Large intestine (tissue), 3 donors: ENCODE measurements around the gene SORT1. TPM values are rescaled to one million over a fixed set of nuclear protein-coding genes. Genes with fewer than 3 reads are reported as not detected.
"Not testable (repeated sequence)": the region's sequence is repeated elsewhere in the genome, so short reads cannot be mapped to it uniquely, and the experiment has no call there.

Experiments used
- DNase-seq, 2 donors: peaks; one replicate each; pipeline versions ENCODE4 v3.0.0 to v3.0.0-alpha.2; 2013
- H3K27ac ChIP-seq: one replicate; pipeline ENCODE4 v1.5.1; 2013; ENCODE audit warnings: low read length
- H3K27me3 ChIP-seq: 2 replicates; pipeline ENCODE4 v1.6.1; 2013; ENCODE audit warnings: low read length; ENCODE audit not compliant: control insufficient read depth, insufficient read depth
- H3K36me3 ChIP-seq: 2 replicates; pipeline ENCODE4 v1.6.1; 2013; ENCODE audit warnings: low read length; ENCODE audit not compliant: control insufficient read depth, insufficient read depth
- H3K4me1 ChIP-seq: one replicate; pipeline ENCODE4 v1.6.1; 2013; ENCODE audit warnings: low read length; ENCODE audit not compliant: control insufficient read depth, insufficient read depth
- H3K4me3 ChIP-seq: one replicate; pipeline ENCODE4 v1.5.1; 2013; ENCODE audit warnings: low read length
- H3K9me3 ChIP-seq: one replicate; pipeline ENCODE4 v1.6.1; 2013; ENCODE audit warnings: mild to moderate bottlenecking, low read depth, low read length, moderate library complexity; ENCODE audit not compliant: control insufficient read depth
- WGBS: methylation state at CpG from one replicate; pipeline ENCODE4 v1.1.5; 2013; ENCODE audit warnings: low lambda C conversion rate; ENCODE audit not compliant: insufficient coverage; 5-methylcytosine and 5-hydroxymethylcytosine counted together
- polyA plus RNA-seq: library from polyadenylated mRNA; unstranded; fragments of 120-200 nt; gene quantifications from one replicate; pipeline ENCODE4 v1.2.1, GENCODE V29; 2013

SORT1 gene
- polyA plus RNA-seq, 1 donor = 41.7 TPM

GRCh38 chr1:109398343-109399225 is 866 bp upstream of the SORT1 start:
- H3K27ac ChIP-seq = peak overlapping the region; percentile 58
- H3K9me3 ChIP-seq = no peaks in the 10 kb centered on the region
- H3K27me3 ChIP-seq = no peaks in the 10 kb centered on the region
- H3K4me1 ChIP-seq = peaks cover 32% of the 10 kb centered on the region
- 10% methylated on average over 2 of the region's 18 CpGs for WGBS
- peaks cover 17% of the 10 kb centered on the region for H3K36me3 ChIP-seq
- H3K4me3 ChIP-seq = peak overlapping the region; percentile 70
- DNase-seq = peak in 1 of 2 donors; percentile 26

- H3K4me1 ChIP-seq = peaks cover 47% of the 10 kb centered on the region
These were observed 692 bp downstream of the SORT1 start for GRCh38 chr1:109396871-109397580.

GRCh38 chr1:109396513-109396839 is 1.2 kb downstream of the SORT1 start:
- WGBS = no CpG with 5 or more reads among the region's 2 CpGs

More at GRCh38 chr1:109396871-109397580, 692 bp downstream of the SORT1 start:
- Histone ChIP-seq H3K27ac (peak overlapping the region; percentile 43), H3K27me3 (no peaks in the 10 kb centered on the region), H3K4me3 (peak overlapping the region; percentile 43), H3K36me3 (peaks cover 6% of the 10 kb centered on the region), H3K9me3 (no peaks in the 10 kb centered on the region)
- DNase-seq = peak; percentile 23 to 72
- WGBS = no CpG with 5 or more reads among the region's 46 CpGs

GRCh38 chr1:109395602-109396512 is 1.9 kb downstream of the SORT1 start:
- Histone ChIP-seq H3K9me3 (no peaks in the 10 kb centered on the region), H3K4me1 (peaks cover 53% of the 10 kb centered on the region), H3K27ac (no peak overlapping the region), H3K27me3 (no peaks in the 10 kb centered on the region), H3K36me3 (no peaks in the 10 kb centered on the region), H3K4me3 (peak overlapping the region; percentile 43)
- DNase-seq = no peak
- WGBS = 60% methylated on average over 1 of the region's 5 CpGs

More at GRCh38 chr1:109396513-109396839, 1.2 kb downstream of the SORT1 start:
- Histone ChIP-seq H3K27ac (peak overlapping the region; percentile 43), H3K36me3 (peaks cover 1% of the 10 kb centered on the region), H3K27me3 (no peaks in the 10 kb centered on the region), H3K4me1 (peaks cover 52% of the 10 kb centered on the region), H3K4me3 (peak overlapping the region; percentile 43), H3K9me3 (no peaks in the 10 kb centered on the region)
- DNase-seq = no peak

GRCh38 chr1:109395282-109395599 is 2.5 kb downstream of the SORT1 start:
- not testable (repeated sequence) for H3K27ac ChIP-seq, DNase-seq, H3K27me3 ChIP-seq, H3K4me3 ChIP-seq, H3K9me3 ChIP-seq, H3K36me3 ChIP-seq
- no CpG with 5 or more reads among the region's 8 CpGs for WGBS
- H3K4me1 ChIP-seq = peaks cover 53% of the 10 kb centered on the region

GRCh38 chr1:109394591-109395281 is 3.0 kb downstream of the SORT1 start:
- Histone ChIP-seq H3K36me3 (no peaks in the 10 kb centered on the region), H3K27ac (peak overlapping the region; percentile 80), H3K4me3 (no peak overlapping the region), H3K4me1 (peaks cover 53% of the 10 kb centered on the region), H3K9me3 (no peaks in the 10 kb centered on the region), H3K27me3 (no peaks in the 10 kb centered on the region)
- WGBS = 62% methylated on average over 2 of the region's 5 CpGs
- DNase-seq = no peak

GRCh38 chr1:109393617-109394233 is 4.0 kb downstream of the SORT1 start:
- H3K4me3 ChIP-seq = no peak overlapping the region
- no peaks in the 10 kb centered on the region for H3K27me3 ChIP-seq
- H3K27ac ChIP-seq = peak overlapping the region; percentile 80
- no peak for DNase-seq
- no peaks in the 10 kb centered on the region for H3K9me3 ChIP-seq
- 22% methylated on average over 1 of the region's 2 CpGs for WGBS
- no peaks in the 10 kb centered on the region for H3K36me3 ChIP-seq
- H3K4me1 ChIP-seq = peaks cover 50% of the 10 kb centered on the region

GRCh38 chr1:109392788-109393616 is 4.7 kb downstream of the SORT1 start:
- Histone ChIP-seq H3K4me3 (peak overlapping the region; percentile 1), H3K4me1 (peaks cover 44% of the 10 kb centered on the region), H3K27ac (peak overlapping the region; percentile 80), H3K36me3 (no peaks in the 10 kb centered on the region), H3K27me3 (no peaks in the 10 kb centered on the region), H3K9me3 (no peaks in the 10 kb centered on the region)
- WGBS = 40% methylated on average over 1 of the region's 10 CpGs
- peak; percentile 78 to 90 for DNase-seq
